B cell (primary cell): ENCODE data around the gene EPHA2.

Experiments
- EZH2 ChIP-seq: IDR thresholded peaks from 2 replicates; pipeline ENCODE4 v1.6.1; 2012; ENCODE audit warnings: borderline replicate concordance, low read depth, mild to moderate bottlenecking, moderate library complexity, low read length; ENCODE audit not compliant: insufficient read depth, poor library complexity, severe bottlenecking
- TF ChIP-seq, protein P1 (sequence below): fragments of 200-600 bp; IDR thresholded peaks from one replicate; pipeline ENCODE4 v1.8.0; 2022; ENCODE audit warnings: antibody characterized with exemption, mild to moderate bottlenecking

DNA sequence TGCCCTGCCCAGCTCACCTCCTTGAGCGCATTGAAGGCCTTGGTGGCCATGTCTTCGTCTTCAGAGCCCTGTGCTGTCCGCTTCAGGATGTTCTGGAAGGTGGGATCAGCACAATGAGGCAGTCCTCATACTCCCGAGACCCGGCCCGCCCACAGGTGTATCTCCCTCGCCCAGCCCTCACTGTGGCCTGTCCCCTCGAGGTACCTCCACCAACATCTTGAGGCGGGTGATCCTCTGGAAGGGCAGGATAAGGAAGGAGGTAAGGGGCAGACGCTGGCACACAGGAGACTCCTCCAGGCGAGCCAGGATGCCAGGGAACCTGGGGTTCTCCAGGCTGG is 49.4 kb upstream of the EPHA2 start:
- TF ChIP-seq, protein P1, sequence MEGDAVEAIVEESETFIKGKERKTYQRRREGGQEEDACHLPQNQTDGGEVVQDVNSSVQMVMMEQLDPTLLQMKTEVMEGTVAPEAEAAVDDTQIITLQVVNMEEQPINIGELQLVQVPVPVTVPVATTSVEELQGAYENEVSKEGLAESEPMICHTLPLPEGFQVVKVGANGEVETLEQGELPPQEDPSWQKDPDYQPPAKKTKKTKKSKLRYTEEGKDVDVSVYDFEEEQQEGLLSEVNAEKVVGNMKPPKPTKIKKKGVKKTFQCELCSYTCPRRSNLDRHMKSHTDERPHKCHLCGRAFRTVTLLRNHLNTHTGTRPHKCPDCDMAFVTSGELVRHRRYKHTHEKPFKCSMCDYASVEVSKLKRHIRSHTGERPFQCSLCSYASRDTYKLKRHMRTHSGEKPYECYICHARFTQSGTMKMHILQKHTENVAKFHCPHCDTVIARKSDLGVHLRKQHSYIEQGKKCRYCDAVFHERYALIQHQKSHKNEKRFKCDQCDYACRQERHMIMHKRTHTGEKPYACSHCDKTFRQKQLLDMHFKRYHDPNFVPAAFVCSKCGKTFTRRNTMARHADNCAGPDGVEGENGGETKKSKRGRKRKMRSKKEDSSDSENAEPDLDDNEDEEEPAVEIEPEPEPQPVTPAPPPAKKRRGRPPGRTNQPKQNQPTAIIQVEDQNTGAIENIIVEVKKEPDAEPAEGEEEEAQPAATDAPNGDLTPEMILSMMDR, result no peak
- no peak for TF ChIP-seq EZH2
